ENCODE measurements around the gene C11orf21.
A peak's percentile ranks its signal among the peaks of the same experiment; 100 is the strongest.

C11orf21 gene

GRCh38 chr11:2306452-2306823 lies 4.7 kb upstream of the C11orf21 start:
- ATAC-seq = no peak
- Mint-ChIP-seq H3K27ac (peak overlapping the region; percentile 96 to 97), H3K9me3 (no peaks in the 10 kb centered on the region), H3K27me3 (no peaks in the 10 kb centered on the region), H3K4me1 (peaks cover 71% of the 10 kb centered on the region), H3K4me3 (peak overlapping the region; percentile 71 to 97)
- no peak for DNase-seq

GRCh38 chr11:2305788-2306451 lies 4.2 kb upstream of the C11orf21 start:
- DNase-seq (peak; percentile 29 to 38), ATAC-seq (no peak)
- Mint-ChIP-seq H3K4me3 (peak overlapping the region; percentile 71 to 97), H3K27ac (peak overlapping the region; percentile 96 to 97), H3K9me3 (no peaks in the 10 kb centered on the region), H3K27me3 (no peaks in the 10 kb centered on the region), H3K4me1 (peaks cover 73% of the 10 kb centered on the region)

- Mint-ChIP-seq H3K4me3 (peak overlapping the region; percentile 71 to 97), H3K9me3 (no peaks in the 10 kb centered on the region), H3K27ac (peak overlapping the region in 1 of 2 donors; percentile 90), H3K4me1 (peaks cover 76% of the 10 kb centered on the region), H3K27me3 (no peaks in the 10 kb centered on the region)
- peak; percentile 84 to 85 for DNase-seq
- peak; percentile 44 for ATAC-seq
These were observed 3.5 kb upstream of the C11orf21 start for GRCh38 chr11:2305140-2305778.

GRCh38 chr11:2304506-2305139 lies 2.9 kb upstream of the C11orf21 start:
- DNase-seq (peak in 1 of 2 donors; percentile 27), ATAC-seq (no peak)
- Mint-ChIP-seq H3K27me3 (no peaks in the 10 kb centered on the region), H3K4me1 (peaks cover 81% of the 10 kb centered on the region), H3K9me3 (no peaks in the 10 kb centered on the region), H3K4me3 (peak overlapping the region; percentile 71 to 97), H3K27ac (peak overlapping the region in 1 of 2 donors; percentile 90)

- DNase-seq (peak in 1 of 2 donors; percentile 15), ATAC-seq (no peak)
- Mint-ChIP-seq H3K27me3 (no peaks in the 10 kb centered on the region), H3K9me3 (no peaks in the 10 kb centered on the region), H3K4me3 (peak overlapping the region; percentile 97 to 98), H3K27ac (peak overlapping the region; percentile 35 to 62), H3K4me1 (peaks cover 89% of the 10 kb centered on the region)
These were observed 2.1 kb upstream of the C11orf21 start for GRCh38 chr11:2303627-2304505.

- H3K4me1 Mint-ChIP-seq = peaks cover 97% of the 10 kb centered on the region
- peak overlapping the region; percentile 64 to 95 for H3K27ac Mint-ChIP-seq
- H3K4me3 Mint-ChIP-seq = peak overlapping the region; percentile 97 to 98
- ATAC-seq (peak; percentile 18), DNase-seq (peak in 1 of 2 donors; percentile 31)
- H3K27me3 Mint-ChIP-seq = no peaks in the 10 kb centered on the region
- no peaks in the 10 kb centered on the region for H3K9me3 Mint-ChIP-seq
These were observed 1.3 kb upstream of the C11orf21 start for GRCh38 chr11:2302896-2303626.

GRCh38 chr11:2302306-2302895 lies 683 bp upstream of the C11orf21 start:
- peak overlapping the region; percentile 97 to 98 for H3K4me3 Mint-ChIP-seq
- no peaks in the 10 kb centered on the region for H3K27me3 Mint-ChIP-seq
- peaks cover 94% of the 10 kb centered on the region for H3K4me1 Mint-ChIP-seq
- H3K9me3 Mint-ChIP-seq = no peaks in the 10 kb centered on the region
- DNase-seq (peak; percentile 49 to 59), ATAC-seq (peak; percentile 55)
- H3K27ac Mint-ChIP-seq = peak overlapping the region; percentile 95 to 97

- H3K4me3 Mint-ChIP-seq = peak overlapping the region; percentile 97 to 98
- peak; percentile 28 to 31 for DNase-seq
- H3K27me3 Mint-ChIP-seq = no peaks in the 10 kb centered on the region
- peak overlapping the region; percentile 91 to 97 for H3K27ac Mint-ChIP-seq
- H3K4me1 Mint-ChIP-seq = peaks cover 84% of the 10 kb centered on the region
- ATAC-seq = peak; percentile 5
- no peaks in the 10 kb centered on the region for H3K9me3 Mint-ChIP-seq
These were observed 635 bp downstream of the C11orf21 start for GRCh38 chr11:2300936-2301630.

GRCh38 chr11:2300290-2300935 lies 1.3 kb downstream of the C11orf21 start:
- H3K4me1 Mint-ChIP-seq = peaks cover 77% of the 10 kb centered on the region
- H3K9me3 Mint-ChIP-seq = no peaks in the 10 kb centered on the region
- ATAC-seq (no peak), DNase-seq (peak; percentile 29 to 30)
- no peaks in the 10 kb centered on the region for H3K27me3 Mint-ChIP-seq
- H3K27ac Mint-ChIP-seq = peak overlapping the region; percentile 72 to 97
- peak overlapping the region; percentile 97 to 98 for H3K4me3 Mint-ChIP-seq

GRCh38 chr11:2299773-2300172 lies 1.9 kb downstream of the C11orf21 start:
- H3K4me1 Mint-ChIP-seq = peaks cover 73% of the 10 kb centered on the region
- DNase-seq (no peak), ATAC-seq (no peak)
- H3K27me3 Mint-ChIP-seq = no peaks in the 10 kb centered on the region
- peak overlapping the region; percentile 55 to 76 for H3K4me3 Mint-ChIP-seq
- H3K27ac Mint-ChIP-seq = peak overlapping the region in 1 of 2 donors; percentile 74
- H3K9me3 Mint-ChIP-seq = no peaks in the 10 kb centered on the region

- H3K9me3 Mint-ChIP-seq = no peaks in the 10 kb centered on the region
- peak overlapping the region; percentile 55 to 76 for H3K4me3 Mint-ChIP-seq
- peak; percentile 36 to 52 for DNase-seq
- no peaks in the 10 kb centered on the region for H3K27me3 Mint-ChIP-seq
- H3K27ac Mint-ChIP-seq = peak overlapping the region; percentile 59 to 74
- peaks cover 73% of the 10 kb centered on the region for H3K4me1 Mint-ChIP-seq
- ATAC-seq = peak; percentile 19
These were observed 2.6 kb downstream of the C11orf21 start for GRCh38 chr11:2298795-2299761.

GRCh38 chr11:2298131-2298794 lies 3.5 kb downstream of the C11orf21 start:
- H3K4me1 Mint-ChIP-seq = peaks cover 72% of the 10 kb centered on the region
- H3K27ac Mint-ChIP-seq = no peak overlapping the region
- H3K9me3 Mint-ChIP-seq = no peaks in the 10 kb centered on the region
- no peak for ATAC-seq
- H3K27me3 Mint-ChIP-seq = no peaks in the 10 kb centered on the region
- no peak overlapping the region for H3K4me3 Mint-ChIP-seq
- peak in 1 of 2 donors; percentile 9 for DNase-seq

Data from stimulated activated naive CD8-positive, alpha-beta T cell treated with anti-CD3 and anti-CD28 coated beads, Interleukin-15, amount 100 ng/mL, for 72 hours (primary cell).